Thyroid gland (tissue), 4 donors: ENCODE measurements around the gene KRT36.

ENCODE experiments used
- CTCF ChIP-seq, 6 experiments: fragments of 200-600 bp in 3 of 6; fragments of 450-650 bp in 3 of 6; sonication (generic) in 3 of 6; IDR thresholded peaks; one replicate each; pipeline ENCODE4 v1.5.1; 2016 to 2019; ENCODE audit warnings: antibody characterized with exemption in 6 of 6, mild to moderate bottlenecking in 2 of 6, inconsistent platforms in 1 of 6, moderate library complexity in 1 of 6
- POLR2A ChIP-seq, 2 donors: fragments of 450-650 bp; IDR thresholded peaks; one replicate each; pipeline ENCODE4 v1.6.1; 2017; ENCODE audit warnings: antibody characterized with exemption in 2 of 2, mild to moderate bottlenecking in 2 of 2, moderate library complexity in 1 of 2

DNA sequence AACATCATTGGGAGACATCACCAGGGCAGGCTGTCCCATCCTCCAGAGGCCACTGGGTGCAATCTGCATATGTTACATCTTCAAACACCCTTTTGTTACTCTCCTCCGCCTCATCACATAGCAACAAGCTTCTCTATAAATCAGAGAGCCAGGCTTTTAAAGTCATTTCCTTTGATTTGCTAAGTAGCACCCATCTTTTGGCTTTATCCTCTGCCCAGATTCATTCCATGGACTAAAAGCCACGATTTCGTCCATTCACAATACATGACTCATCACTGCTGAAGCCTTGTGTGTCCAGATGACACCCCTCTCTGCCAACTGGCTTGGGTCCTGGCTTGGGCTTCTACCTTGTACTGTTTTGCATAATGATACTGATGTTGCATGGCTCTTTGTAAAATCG is 47.0 kb downstream of the KRT36 start:
- no peak for TF ChIP-seq CTCF (IDR thresholded peaks at IDR 0.05)
- no peak for TF ChIP-seq POLR2A (IDR thresholded peaks at IDR 0.05)
